HG03565 (cell line): ENCODE measurements around the gene OR2AE1.

ENCODE experiments used
- ATAC-seq: cut with Tn5 transposase; IDR thresholded peaks from one replicate; pipeline ENCODE4 v1.9.1; 2021; ENCODE audit warnings: mild to moderate bottlenecking, moderate library complexity; ENCODE audit not compliant: unreplicated experiment

OR2AE1 gene

DNA sequence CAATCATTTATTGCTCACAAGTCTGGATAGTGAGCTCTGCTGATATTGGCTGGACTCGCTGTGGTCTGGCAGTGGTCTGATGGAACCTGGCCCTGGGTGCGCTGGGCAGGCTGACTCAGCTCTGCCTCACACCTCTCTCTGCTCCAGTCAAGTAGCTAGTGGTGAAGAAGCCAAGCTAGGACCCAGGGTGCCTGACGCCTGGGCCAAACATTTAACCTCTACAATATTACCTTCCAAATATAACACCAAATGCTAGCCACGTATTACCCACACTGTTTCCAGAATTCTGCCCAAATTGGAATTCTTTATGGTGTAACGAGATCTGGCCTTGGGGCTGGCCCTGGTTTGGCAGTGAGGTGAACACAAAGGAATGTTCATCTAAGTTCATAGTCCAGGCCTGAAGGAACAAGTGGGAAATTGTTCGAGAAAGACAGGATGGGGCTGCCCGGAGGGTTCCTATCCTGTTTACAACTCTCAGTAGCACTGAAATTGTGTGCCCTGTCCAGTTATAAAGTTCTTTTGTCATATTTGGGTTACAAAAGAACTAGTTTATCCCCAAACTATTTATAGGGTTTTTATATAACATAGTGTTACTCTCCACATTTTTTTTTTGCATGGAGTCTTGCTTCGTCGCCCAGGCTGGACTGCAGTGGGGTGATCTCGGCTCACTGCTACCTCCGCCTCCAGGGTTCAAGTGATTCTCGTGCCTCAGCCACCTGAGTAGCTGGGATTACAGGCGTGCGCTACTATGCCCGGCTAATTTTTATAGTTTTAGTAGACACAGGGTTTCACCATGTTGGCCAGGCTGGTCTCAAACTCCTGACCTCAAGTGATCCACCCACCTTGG, 16.3 kb downstream of the OR2AE1 start:
- no peak for ATAC-seq

DNA sequence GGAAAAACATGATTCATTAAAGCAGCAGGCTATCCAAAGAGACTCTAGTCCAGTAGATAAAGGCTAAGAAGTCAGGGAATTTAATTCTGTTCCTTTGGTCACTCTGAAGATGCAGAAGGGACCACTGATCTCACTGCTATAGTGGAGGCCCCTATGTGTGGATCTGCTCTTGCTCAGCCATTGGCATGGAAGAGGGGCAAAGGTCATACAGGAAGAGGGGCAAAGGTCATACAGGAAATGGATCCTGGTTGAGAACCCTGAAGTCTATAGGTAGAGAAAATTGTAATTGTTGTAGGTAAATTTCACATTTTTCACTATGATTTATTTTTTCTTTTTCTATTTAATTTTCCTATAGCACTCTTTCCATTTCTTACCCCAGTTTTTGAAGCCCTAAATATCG, 21.6 kb downstream of the OR2AE1 start:
- no peak for ATAC-seq

DNA sequence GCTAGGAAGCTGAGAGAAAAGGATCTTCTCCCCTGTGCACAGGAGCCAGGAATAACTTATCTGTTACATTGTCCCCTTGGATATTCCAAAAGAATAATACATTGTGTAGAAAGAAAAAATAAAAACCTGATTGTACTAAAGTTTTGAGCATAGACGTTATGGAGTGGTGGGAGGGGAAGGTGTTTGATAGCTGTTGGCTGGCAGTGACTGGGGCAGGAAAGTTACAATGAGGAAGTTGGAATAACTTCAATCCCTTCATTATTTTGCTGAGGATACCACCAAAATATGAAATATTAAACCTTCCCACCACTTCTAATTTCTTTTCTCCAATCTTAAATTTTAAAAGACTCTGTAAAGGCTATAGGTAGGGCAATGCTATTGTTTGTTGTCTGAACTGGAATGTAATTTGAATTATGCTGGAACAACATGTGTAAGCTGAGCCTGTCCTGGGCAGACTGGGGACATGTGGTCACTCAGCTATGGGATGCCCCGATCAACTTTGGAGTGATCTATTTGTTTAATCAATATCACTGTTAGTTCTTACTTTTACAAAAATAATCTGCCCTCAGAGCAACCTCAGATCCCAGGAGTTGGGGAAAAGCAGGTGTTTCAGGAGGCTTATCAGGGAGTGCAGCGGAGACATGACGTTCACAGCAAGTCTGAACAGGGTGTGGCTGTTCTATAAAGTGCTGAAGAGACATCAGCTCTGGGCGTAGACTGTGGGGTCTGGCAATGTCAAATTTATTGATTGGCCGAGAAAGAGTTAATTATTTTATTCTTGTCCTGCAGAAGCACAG, 28.2 kb downstream of the OR2AE1 start:
- no peak for ATAC-seq

DNA sequence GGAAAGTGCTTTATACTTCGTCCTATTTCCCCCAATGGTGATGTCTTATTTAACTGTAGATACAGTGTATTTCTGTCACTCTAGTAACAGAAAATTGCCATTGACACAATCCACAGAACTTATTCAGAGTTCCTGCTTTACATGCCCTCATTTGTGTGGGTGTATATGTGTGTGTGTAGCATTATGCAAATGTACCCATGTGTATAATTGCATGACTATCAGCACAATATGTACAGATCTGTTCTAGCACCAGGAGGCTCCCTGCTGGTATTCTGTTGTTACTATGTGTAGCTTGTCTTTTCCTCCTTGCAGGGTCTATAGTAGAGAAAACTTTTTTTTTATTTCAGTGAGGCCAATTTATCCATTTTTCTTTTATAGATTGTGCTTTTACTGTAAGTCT, 32.5 kb downstream of the OR2AE1 start:
- ATAC-seq = no peak

DNA sequence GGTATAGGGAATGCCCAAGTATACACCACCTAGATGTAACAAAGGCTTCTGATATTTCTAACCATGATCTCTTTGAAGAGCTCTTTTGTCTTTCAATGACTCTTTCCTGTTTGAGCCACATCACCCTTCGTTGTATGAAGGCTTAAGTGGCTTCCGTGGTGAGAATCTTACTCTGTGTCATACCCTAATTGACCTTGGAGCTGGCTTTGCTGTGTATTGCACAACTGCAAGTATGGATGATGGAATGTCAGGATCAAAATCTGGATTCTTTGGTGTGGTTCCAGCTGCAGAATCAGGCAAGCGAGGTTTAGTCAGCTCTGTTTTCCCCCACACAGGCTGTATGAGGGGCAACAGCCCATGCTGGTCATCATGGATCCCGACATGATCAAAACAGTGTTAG, 33.0 kb downstream of the OR2AE1 start:
- no peak for ATAC-seq

DNA sequence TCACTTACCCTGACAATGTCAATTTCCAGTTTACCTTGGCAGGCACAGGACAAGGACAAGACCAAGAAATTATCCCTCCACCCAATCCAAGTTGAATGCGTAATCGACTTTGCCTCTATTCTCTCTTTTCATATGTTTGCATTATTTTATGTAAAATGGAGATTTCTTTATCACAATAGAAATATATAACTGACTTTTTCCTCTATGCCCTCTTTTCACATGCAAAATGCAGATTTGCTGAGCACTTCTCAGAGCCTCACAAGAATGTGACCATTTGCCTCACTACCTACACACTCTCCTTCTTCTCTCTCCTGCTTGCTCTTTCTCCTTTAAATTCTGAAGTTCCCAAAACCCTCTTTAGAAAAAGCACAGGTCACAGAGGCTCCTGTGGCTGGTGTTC, 33.9 kb downstream of the OR2AE1 start:
- no peak for ATAC-seq

DNA sequence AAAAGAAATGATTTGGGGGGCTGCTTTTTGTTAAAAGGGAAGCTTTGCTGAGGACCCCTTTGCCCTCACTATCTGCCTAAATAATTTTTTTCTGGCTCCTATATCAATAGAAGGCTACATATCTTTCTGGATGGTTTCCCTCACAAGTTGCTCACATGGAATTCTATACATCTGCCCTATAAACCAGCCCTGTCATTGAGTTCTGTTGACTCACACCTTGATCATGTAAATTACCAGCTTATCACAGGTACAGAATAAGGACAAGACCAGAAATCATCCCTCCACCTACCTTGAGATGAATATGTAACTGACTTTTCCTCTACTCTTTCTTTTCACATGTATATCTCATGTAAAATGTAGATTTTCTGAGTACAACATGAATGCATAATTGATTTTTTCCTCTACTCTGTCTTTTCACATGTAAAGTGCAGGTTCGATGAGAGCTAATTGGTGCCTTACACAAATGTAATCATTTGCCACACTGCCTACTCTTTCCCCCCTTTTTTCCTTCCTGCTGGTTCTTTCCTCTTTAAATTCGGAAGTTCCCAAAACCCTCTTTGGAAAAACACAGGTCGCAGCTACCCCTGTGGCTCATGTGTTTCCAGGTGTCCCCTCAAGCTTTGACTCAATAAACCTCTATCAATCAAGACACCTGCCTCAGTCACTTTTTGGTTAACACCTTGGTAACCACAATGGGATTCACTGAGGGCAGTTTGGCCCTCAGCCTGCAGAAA, 36.5 kb downstream of the OR2AE1 start:
- no peak for ATAC-seq

DNA sequence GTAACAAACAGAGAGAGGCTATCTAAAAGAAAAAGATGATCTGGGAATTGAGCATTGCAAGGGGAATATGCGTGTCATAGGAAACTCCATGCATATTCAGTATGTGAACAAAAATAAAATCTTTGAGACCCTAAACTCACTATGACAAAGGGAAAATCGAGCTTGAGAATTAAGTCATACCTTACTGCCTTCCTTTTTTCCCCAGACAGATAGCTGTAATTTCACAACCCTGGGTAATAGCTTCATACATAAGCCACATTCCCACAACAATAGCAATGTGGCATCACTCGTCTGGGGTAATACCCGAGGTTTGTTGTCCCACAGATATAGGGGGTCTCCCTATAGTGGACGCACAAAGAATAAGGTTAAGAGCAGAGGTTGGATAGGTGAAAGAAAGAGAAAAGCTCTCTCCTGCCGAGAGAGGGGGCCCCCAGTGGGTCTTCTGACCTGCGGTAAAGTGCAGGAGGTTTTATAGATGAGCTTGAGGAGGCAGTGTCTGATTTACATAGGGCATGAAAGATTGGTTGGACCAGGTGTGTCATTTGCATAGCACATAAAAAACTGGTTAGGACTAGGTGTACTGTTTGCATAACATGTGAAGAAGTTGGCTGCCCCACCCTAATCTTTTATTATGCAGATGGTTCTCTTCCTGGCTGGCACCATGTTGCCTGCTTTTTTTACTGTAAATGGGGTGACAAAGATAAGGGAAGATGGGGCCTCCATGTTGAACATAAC, 37.4 kb downstream of the OR2AE1 start:
- ATAC-seq = no peak

DNA sequence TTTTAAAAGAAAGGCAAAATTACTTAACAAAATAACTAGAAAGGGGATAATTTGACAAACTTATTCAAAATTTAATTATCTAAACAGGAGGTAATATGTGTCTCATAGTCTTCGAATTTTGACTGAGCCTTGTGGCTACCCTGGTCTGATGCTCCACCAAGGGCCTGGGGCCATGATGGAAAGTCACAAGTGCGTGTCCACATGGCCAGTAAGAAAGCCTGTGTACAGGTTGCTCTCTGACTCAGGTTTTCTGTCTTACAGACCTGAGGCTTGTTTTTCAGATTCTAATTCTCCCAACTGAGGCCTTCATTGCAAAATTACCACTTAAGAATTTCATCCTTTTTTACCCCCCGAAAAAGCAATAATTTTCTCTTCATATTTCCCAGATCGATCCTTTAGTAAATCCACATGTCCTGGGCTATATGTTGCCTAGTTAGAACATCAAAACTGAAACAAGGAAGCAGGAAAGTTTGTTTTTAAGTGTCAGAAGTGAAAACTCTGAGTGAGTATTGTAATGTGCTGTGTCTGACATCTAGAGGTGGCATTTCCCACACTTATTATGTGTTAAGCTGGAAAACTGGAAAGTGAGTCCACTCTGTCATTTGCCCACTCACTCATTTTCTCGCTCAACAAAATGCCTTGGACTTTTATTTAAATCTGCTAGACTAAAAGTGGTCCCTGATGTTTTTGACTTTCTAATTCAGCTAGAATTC, 39.0 kb downstream of the OR2AE1 start:
- no peak for ATAC-seq

DNA sequence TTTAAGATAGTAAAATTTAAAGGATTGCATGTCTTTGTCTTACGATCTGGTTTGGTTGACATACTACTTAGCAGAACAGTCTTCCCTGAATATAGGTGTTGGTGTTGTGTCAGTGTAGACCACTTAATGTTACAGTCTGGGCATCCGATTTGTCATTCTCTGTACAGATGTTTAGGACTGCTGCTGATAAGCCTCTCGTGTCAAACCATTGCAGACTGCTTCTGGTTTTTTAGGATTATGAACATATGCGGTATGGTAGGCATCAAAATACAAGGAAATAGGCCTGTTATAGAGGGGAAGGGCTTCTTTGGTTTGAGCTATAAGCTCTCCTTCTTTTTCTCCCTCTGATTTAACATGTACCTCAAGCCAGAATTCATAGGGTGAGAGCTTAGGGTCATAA, 41.6 kb downstream of the OR2AE1 start:
- ATAC-seq = no peak

DNA sequence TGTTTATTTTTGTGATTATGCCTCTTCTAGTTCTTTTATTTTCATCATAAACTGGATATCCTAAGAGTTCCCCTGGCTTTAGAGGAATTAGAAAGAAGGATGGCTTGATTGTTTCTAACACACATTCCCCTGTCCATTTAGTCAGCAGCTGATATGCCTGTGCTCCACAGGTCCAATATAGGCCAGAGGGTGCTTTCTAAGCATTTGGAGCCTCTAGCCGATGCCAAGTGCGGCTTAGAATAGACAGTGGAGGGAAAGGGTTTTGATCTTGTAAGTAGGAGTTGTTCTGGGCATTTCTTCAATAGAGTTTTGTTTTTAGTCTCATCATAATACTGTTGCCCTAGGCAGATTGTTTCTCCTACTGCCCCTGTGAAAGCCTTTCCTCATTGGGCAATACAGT, 42.5 kb downstream of the OR2AE1 start:
- no peak for ATAC-seq

DNA sequence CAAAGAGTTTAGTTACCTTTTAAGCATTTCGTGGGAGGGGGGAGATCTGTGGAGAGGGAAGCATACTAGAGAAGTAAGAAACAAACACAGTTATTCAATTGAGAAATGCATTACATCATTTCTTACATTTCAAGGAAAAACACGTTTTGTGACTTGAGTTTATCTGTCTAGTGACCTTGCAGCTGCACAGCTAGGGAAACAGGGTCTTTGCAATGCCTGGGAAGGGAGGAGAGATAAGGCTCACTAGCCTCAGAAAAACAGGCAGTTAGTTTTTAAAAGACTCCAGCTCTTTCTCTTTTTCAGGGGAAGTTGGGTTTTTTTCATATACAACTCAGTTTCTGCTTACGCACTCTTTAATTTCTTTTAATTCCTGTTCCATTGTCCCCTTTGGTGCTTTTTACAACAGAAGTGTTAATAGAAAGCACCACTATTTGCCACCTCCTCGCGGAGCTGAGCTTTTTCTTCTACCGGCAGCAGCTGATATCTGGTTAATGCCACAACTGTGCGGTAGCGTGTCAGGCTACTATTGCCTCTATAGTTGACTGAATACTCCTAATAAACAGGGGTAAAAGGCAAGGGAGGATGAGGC, 43.5 kb downstream of the OR2AE1 start:
- ATAC-seq = no peak

DNA sequence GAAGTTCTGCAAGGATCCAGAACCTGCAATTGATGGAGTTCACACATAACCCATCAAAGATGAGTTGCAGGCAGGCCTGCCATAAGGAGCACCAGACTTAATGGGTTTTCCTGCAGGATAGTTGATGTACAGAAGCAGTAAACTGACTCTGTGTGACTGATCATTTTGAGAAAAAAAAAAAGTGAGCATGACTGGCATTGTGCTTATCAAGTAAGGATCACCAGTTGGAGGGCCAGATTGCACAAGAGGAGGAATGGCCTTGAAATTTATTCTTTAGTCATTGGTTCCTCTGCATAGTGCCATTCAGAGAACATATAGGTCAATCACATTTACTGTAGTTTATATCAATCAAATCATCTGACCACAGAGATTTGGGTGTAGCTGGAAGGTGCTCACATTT, 45.2 kb downstream of the OR2AE1 start:
- no peak for ATAC-seq

DNA sequence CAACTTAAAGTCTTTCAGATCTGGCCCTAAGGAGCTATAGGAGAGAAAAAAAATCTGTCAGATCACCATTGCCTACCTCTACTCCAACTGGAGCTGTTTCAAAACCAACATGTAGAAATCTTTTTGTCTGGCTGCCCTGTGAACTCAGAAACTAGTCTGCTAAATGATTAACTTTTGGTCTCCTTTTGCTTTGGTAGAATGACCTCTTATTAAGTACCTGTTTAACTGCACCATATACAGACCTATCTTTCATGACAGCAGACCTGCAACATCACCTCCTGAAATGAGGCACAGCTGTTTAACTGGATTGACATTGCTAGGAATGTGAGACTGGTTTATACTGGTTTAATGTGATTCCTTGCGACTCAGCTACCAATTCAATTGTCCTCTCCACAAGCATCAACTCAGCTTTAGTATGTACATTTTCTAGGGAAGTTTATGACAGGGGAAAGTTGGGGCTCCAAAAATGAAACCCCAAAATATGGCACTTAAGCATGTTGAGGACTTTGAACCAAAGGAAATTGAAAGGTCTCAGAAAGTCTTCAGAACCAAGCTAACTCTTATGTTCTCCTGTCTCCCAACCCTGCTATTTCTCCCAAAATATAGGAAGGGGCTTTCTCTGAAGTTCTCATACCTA, 47.2 kb downstream of the OR2AE1 start:
- ATAC-seq = no peak

DNA sequence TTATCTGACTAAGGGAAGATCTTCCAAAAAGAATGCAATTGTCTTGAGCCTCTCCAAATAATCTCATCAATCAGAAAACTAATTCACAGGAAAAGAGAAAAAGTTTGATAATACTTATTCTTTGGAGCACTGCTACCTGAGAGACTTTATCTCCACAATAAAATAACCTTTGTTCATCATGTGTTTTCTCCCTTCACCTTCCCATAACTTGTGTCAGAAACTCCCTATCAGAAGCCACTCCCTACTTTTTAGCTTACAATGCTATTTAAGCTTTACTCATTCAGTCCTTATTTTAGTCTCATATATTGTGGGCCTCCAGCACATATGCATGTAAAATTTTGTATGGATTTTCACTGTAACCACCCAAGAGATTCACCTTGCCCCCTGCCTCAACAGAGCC, 48.0 kb downstream of the OR2AE1 start:
- ATAC-seq = no peak

DNA sequence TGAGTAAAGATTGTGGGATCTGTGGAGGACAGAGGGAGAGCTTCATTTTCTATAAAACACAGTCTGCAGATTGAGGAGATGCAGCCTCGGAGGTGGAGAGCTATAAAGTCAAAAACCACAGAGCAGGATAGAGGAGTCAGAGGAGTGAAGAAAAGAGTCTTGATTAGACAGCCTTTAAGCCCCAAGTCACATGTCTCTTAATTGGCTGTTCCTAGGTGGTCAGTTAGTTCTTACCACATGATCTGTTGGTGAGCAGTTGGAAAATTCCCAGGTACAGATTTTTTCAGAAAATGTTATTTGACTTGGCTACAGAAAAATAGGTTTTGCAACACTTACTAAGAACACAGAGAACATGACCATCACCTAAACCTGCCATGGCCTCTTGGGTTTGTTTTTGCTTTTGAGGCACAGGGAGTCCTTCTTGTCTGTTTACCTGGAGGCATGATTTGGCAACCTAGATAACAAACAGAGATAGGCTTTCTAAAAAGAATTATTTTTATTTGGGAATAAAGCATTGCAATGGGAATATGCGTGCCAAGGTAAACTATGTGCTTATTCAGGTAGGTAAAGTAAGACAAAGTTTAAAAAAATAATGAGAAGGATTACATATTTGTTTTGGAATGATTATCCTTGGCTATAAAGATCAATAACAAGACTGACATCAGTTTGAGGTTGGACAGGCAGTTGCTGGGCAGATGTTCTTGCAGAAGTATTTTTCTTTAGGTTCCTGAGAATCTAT, 49.6 kb downstream of the OR2AE1 start:
- no peak for ATAC-seq
